Endometrial microvascular endothelial cells (primary cell): ENCODE results near the gene NUDT9. TPM values are rescaled to one million over a fixed set of nuclear protein-coding genes. Genes with fewer than 3 reads are reported as not detected.
"Not testable (repeated sequence)": the region's sequence is repeated elsewhere in the genome, so short reads cannot be mapped to it uniquely, and the experiment has no call there.

Experiments used
- in situ Hi-C: cut with HindIII; loops from 2 replicates; pipeline ENCODE4 v1.10.0; 2017; ENCODE audit warnings: low sequenced_read_pairs, low pct_unique_long_range_greater_than_20kb; ENCODE audit errors: inconsistent ontology term
- total RNA-seq: library from RNA; depleted of rRNA; stranded (reverse); fragments of >200 nt; gene quantifications from one replicate; pipeline ENCODE4 v1.2.3, GENCODE V29; 2015; ENCODE audit errors: inconsistent ontology term

The NUDT9 gene
- 14.5 TPM for total RNA-seq

GRCh38 chr4:87422104-87423052 lies at the start of gene NUDT9:
Gene NUDT9, plus strand, starts transcription at chr4:87422573. Its CDS starts 333 bp downstream, at chr4:87422906.
- in situ Hi-C loops: no loop called here

- in situ Hi-C loops: no loop called here
Observed at GRCh38 chr4:87375719-87376291, 46.6 kb upstream of the NUDT9 start.

- in situ Hi-C loops: no loop called here
Observed at GRCh38 chr4:87377816-87378215, 44.6 kb upstream of the NUDT9 start.

- in situ Hi-C loops: no loop called here
Observed at GRCh38 chr4:87382116-87382515, 40.3 kb upstream of the NUDT9 start.

- in situ Hi-C loops: no loop called here
Observed at GRCh38 chr4:87382931-87383330, 39.4 kb upstream of the NUDT9 start.

- in situ Hi-C loops: not testable (repeated sequence)
Observed at GRCh38 chr4:87384466-87385132, 37.8 kb upstream of the NUDT9 start.

- in situ Hi-C loops: no loop called here
Observed at GRCh38 chr4:87387237-87387636, 35.1 kb upstream of the NUDT9 start.

GRCh38 chr4:87388901-87389300 lies 33.5 kb upstream of the NUDT9 start:
- in situ Hi-C loops: no loop called here

- in situ Hi-C loops: not testable (repeated sequence)
Observed at GRCh38 chr4:87390055-87390454, 32.3 kb upstream of the NUDT9 start.

GRCh38 chr4:87390551-87390890 lies 31.9 kb upstream of the NUDT9 start:
- in situ Hi-C loops: no loop called here

GRCh38 chr4:87390891-87391575 lies 31.3 kb upstream of the NUDT9 start, which contains the start of gene HSD17B11:
Gene HSD17B11, minus strand, starts transcription at chr4:87391188. Its CDS starts 118 bp downstream, at chr4:87391070.
- in situ Hi-C loops: no loop called here

GRCh38 chr4:87391576-87392054 lies 30.8 kb upstream of the NUDT9 start:
- in situ Hi-C loops: no loop called here

GRCh38 chr4:87392183-87392582 lies 30.2 kb upstream of the NUDT9 start:
- in situ Hi-C loops: no loop called here

GRCh38 chr4:87395073-87395472 lies 27.3 kb upstream of the NUDT9 start:
- in situ Hi-C loops: not testable (repeated sequence)

GRCh38 chr4:87395851-87396250 lies 26.5 kb upstream of the NUDT9 start:
- in situ Hi-C loops: not testable (repeated sequence)

GRCh38 chr4:87399148-87399547 lies 23.2 kb upstream of the NUDT9 start:
- in situ Hi-C loops: no loop called here

- in situ Hi-C loops: no loop called here
Observed at GRCh38 chr4:87399954-87400353, 22.4 kb upstream of the NUDT9 start.

- in situ Hi-C loops: not testable (repeated sequence)
Observed at GRCh38 chr4:87403732-87404131, 18.6 kb upstream of the NUDT9 start.

- in situ Hi-C loops: no loop called here
Observed at GRCh38 chr4:87405211-87405820, 17.1 kb upstream of the NUDT9 start.
